Hepatocyte (in vitro differentiated cells): ENCODE data around the gene NTHL1. TPM values are rescaled to one million over a fixed set of nuclear protein-coding genes. Genes with fewer than 3 reads are reported as not detected.

Source experiments
- DNase-seq: peaks from one replicate; pipeline ENCODE4 v3.0.0-alpha.2; 2016; ENCODE audit warnings: low spot score
- H2AFZ ChIP-seq: fragments of 200-600 bp; sonication (generic); 2 replicates; pipeline ENCODE4 v1.6.0; 2016; ENCODE audit warnings: antibody characterized with exemption, mild to moderate bottlenecking
- H3K27ac ChIP-seq: fragments of 200-600 bp; sonication (generic); 2 replicates; pipeline ENCODE4 v1.5.1; 2016; ENCODE audit warnings: mild to moderate bottlenecking
- H3K27me3 ChIP-seq: fragments of 200-600 bp; sonication (generic); 2 replicates; pipeline ENCODE4 v1.6.1; 2016
- H3K36me3 ChIP-seq: fragments of 200-600 bp; sonication (generic); replicated peaks from 2 replicates; pipeline ENCODE4 v1.5.1; 2016; ENCODE audit warnings: low read depth; ENCODE audit not compliant: insufficient read depth
- H3K4me1 ChIP-seq: fragments of 200-600 bp; sonication (generic); 2 replicates; pipeline ENCODE4 v1.5.1; 2016; ENCODE audit warnings: mild to moderate bottlenecking, moderate library complexity; ENCODE audit not compliant: insufficient read depth
- H3K4me2 ChIP-seq: fragments of 200-600 bp; sonication (generic); 2 replicates; pipeline ENCODE4 v1.6.0; 2016
- H3K4me3 ChIP-seq: fragments of 200-600 bp; sonication (generic); 2 replicates; pipeline ENCODE4 v1.5.1; 2016; ENCODE audit warnings: mild to moderate bottlenecking
- H3K79me2 ChIP-seq: fragments of 200-600 bp; sonication (generic); 2 replicates; pipeline ENCODE4 v1.6.0; 2017; ENCODE audit warnings: mild to moderate bottlenecking
- H3K9me2 ChIP-seq: fragments of 200-600 bp; sonication (generic); replicated peaks from 2 replicates; pipeline ENCODE4 v1.6.0; 2017; ENCODE audit warnings: mild to moderate bottlenecking; ENCODE audit not compliant: insufficient read depth
- H3K9me3 ChIP-seq: fragments of 200-600 bp; sonication (generic); 2 replicates; pipeline ENCODE4 v1.5.1; 2016; ENCODE audit warnings: low read depth, mild to moderate bottlenecking
- H4K20me1 ChIP-seq: fragments of 200-600 bp; sonication (generic); 2 replicates; pipeline ENCODE4 v1.6.0; 2016; ENCODE audit warnings: mild to moderate bottlenecking; ENCODE audit not compliant: insufficient read depth, poor library complexity, severe bottlenecking
- EZH2 ChIP-seq: fragments of 200-600 bp; sonication (generic); IDR thresholded peaks from 2 replicates; pipeline ENCODE4 v1.6.1; 2016; ENCODE audit warnings: antibody characterized with exemption, mild to moderate bottlenecking, borderline replicate concordance
- EZH2phosphoT487 ChIP-seq: fragments of 200-600 bp; sonication (generic); IDR thresholded peaks from one replicate; pipeline ENCODE4 v1.6.1; 2018; ENCODE audit warnings: antibody characterized with exemption, mild to moderate bottlenecking, low read depth, moderate library complexity; ENCODE audit not compliant: unreplicated experiment, severe bottlenecking
- WGBS: methylation state at CpG from one replicate; pipeline ENCODE4 v1.1.6; 2016; ENCODE audit warnings: low lambda C conversion rate; ENCODE audit errors: missing lambda C conversion rate; 5-methylcytosine and 5-hydroxymethylcytosine counted together
- polyA plus RNA-seq: library from polyadenylated mRNA; unstranded; fragments of >200 nt; fragmentation: Nextera tagmentation; extraction: Ambion mirVana; gene quantifications from 2 replicates; pipeline ENCODE4 v1.2.1, GENCODE V29; 2016
- total RNA-seq: library from RNA; depleted of rRNA; stranded (reverse); fragments of >200 nt; gene quantifications from 2 replicates; pipeline ENCODE4 v1.2.3, GENCODE V29; 2014
- TF ChIP-seq, protein P1 (sequence below): fragments of 200-600 bp; sonication (generic); IDR thresholded peaks from 2 replicates; pipeline ENCODE4 v1.5.1; 2016; ENCODE audit warnings: antibody characterized with exemption, mild to moderate bottlenecking; ENCODE audit not compliant: poor library complexity

Gene NTHL1
- total and polyA plus RNA-seq, 2 experiments from 2014 or later: 19.6 to 28.5 TPM

- Histone ChIP-seq H3K27ac (no peak overlapping the region), H3K9me3 (no peaks in the 10 kb centered on the region), H3K9me2 (no peaks in the 10 kb centered on the region), H3K36me3 (no peaks in the 10 kb centered on the region), H3K4me2 (no peak overlapping the region), H2AFZ (no peak overlapping the region), H3K79me2 (no peaks in the 10 kb centered on the region), H4K20me1 (peaks cover 6% of the 10 kb centered on the region), H3K27me3 (no peaks in the 10 kb centered on the region), H3K4me3 (no peak overlapping the region), H3K4me1 (peaks cover 8% of the 10 kb centered on the region)
- TF ChIP-seq EZH2phosphoT487 (no peak), EZH2 (no peak)
- TF ChIP-seq, protein P1, sequence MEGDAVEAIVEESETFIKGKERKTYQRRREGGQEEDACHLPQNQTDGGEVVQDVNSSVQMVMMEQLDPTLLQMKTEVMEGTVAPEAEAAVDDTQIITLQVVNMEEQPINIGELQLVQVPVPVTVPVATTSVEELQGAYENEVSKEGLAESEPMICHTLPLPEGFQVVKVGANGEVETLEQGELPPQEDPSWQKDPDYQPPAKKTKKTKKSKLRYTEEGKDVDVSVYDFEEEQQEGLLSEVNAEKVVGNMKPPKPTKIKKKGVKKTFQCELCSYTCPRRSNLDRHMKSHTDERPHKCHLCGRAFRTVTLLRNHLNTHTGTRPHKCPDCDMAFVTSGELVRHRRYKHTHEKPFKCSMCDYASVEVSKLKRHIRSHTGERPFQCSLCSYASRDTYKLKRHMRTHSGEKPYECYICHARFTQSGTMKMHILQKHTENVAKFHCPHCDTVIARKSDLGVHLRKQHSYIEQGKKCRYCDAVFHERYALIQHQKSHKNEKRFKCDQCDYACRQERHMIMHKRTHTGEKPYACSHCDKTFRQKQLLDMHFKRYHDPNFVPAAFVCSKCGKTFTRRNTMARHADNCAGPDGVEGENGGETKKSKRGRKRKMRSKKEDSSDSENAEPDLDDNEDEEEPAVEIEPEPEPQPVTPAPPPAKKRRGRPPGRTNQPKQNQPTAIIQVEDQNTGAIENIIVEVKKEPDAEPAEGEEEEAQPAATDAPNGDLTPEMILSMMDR: no peak
- 98% methylated on average over 29 of the region's 30 CpGs for WGBS
- DNase-seq: no peak
Measured at GRCh38 chr16:2086812-2087747, 39.4 kb upstream of the NTHL1 start.

GRCh38 chr16:2086106-2086742 lies 38.6 kb upstream of the NTHL1 start:
- H3K9me3 ChIP-seq: no peaks in the 10 kb centered on the region
- DNase-seq: no peak
- TF ChIP-seq EZH2 (no peak), EZH2phosphoT487 (no peak)
- TF ChIP-seq, protein P1: no peak
- H3K27ac ChIP-seq: no peak overlapping the region
- no peaks in the 10 kb centered on the region for H3K9me2 ChIP-seq
- 99% methylated on average over 25 of the region's 27 CpGs for WGBS
- H3K4me3 ChIP-seq: no peak overlapping the region
- no peaks in the 10 kb centered on the region for H3K36me3 ChIP-seq
- H4K20me1 ChIP-seq: no peaks in the 10 kb centered on the region
- H3K4me1 ChIP-seq: no peaks in the 10 kb centered on the region
- no peaks in the 10 kb centered on the region for H3K79me2 ChIP-seq
- no peak overlapping the region for H2AFZ ChIP-seq
- no peak overlapping the region for H3K4me2 ChIP-seq
- no peaks in the 10 kb centered on the region for H3K27me3 ChIP-seq

DNA sequence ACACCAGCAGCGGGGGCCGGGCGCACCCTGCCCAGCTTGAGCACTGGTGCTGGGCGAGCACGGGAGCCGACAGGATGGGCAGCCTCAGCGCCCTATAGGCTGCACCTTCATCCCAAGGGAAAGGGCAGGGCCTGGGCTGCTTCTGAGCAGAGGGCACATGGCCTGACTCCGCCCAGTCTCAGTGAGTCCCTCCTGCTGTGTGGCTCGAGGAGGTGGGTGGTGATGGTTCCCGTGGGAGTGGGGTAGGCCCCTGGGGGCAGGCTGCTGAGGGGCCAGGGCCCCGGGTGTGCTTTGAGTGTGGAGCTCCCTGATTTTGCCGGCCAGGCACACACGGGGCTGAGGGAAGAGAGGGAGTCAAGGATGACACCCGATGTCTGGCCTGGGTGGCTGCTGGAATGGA lies 38.0 kb upstream of the NTHL1 start:
- no peak overlapping the region for H3K4me2 ChIP-seq
- no peaks in the 10 kb centered on the region for H3K79me2 ChIP-seq
- no peak for TF ChIP-seq EZH2
- TF ChIP-seq, protein P1: no peak
- no peak for TF ChIP-seq EZH2phosphoT487
- no peaks in the 10 kb centered on the region for H3K9me2 ChIP-seq
- H3K27ac ChIP-seq: no peak overlapping the region
- WGBS: 86% methylated on average over 13 of the region's 14 CpGs
- DNase-seq: no peak
- no peaks in the 10 kb centered on the region for H3K9me3 ChIP-seq
- no peak overlapping the region for H3K4me3 ChIP-seq
- no peak overlapping the region for H2AFZ ChIP-seq
- no peaks in the 10 kb centered on the region for H3K27me3 ChIP-seq
- H3K36me3 ChIP-seq: no peaks in the 10 kb centered on the region
- H3K4me1 ChIP-seq: no peaks in the 10 kb centered on the region
- H4K20me1 ChIP-seq: no peaks in the 10 kb centered on the region
